ENCODE data around the gene EPHB6.

The EPHB6 gene

GRCh38 chr7:142897691-142898090 is 42.8 kb downstream of the EPHB6 start:
- no peak for DNase-seq

- DNase-seq: no peak
Observed at GRCh38 chr7:142898377-142899170, 43.7 kb downstream of the EPHB6 start.

- DNase-seq: no peak
Observed at GRCh38 chr7:142899661-142900060, 44.8 kb downstream of the EPHB6 start.

- DNase-seq: no peak
Observed at GRCh38 chr7:142901426-142902259, 46.8 kb downstream of the EPHB6 start.

- no peak for DNase-seq
Observed at GRCh38 chr7:142904128-142904527, 49.3 kb downstream of the EPHB6 start.

GRCh38 chr7:142905759-142906158 is 50.9 kb downstream of the EPHB6 start:
- DNase-seq: no peak

GRCh38 chr7:142906643-142907042 is 51.8 kb downstream of the EPHB6 start:
- DNase-seq: no peak

- no peak for DNase-seq
Observed at GRCh38 chr7:142908290-142908689, 53.4 kb downstream of the EPHB6 start.

- no peak for DNase-seq
Observed at GRCh38 chr7:142908921-142909890, 54.3 kb downstream of the EPHB6 start.

- no peak for DNase-seq
Observed at GRCh38 chr7:142910031-142910433, 55.2 kb downstream of the EPHB6 start.

- DNase-seq: no peak
Observed at GRCh38 chr7:142910481-142910880, 55.6 kb downstream of the EPHB6 start.

GRCh38 chr7:142913051-142913450 is 58.2 kb downstream of the EPHB6 start:
- no peak for DNase-seq

GRCh38 chr7:142913566-142913965 is 58.7 kb downstream of the EPHB6 start:
- DNase-seq: no peak

GRCh38 chr7:142914121-142914520 is 59.2 kb downstream of the EPHB6 start:
- no peak for DNase-seq

GRCh38 chr7:142915315-142915714 is 60.4 kb downstream of the EPHB6 start:
- DNase-seq: no peak

- DNase-seq: no peak
Observed at GRCh38 chr7:142916508-142916907, 61.6 kb downstream of the EPHB6 start.

GRCh38 chr7:142917447-142917846 is 62.6 kb downstream of the EPHB6 start:
- no peak for DNase-seq

GRCh38 chr7:142918901-142919300 is 64.0 kb downstream of the EPHB6 start:
- no peak for DNase-seq

- DNase-seq: no peak
Observed at GRCh38 chr7:142919656-142920055, 64.8 kb downstream of the EPHB6 start.
